HG02571 (cell line): ENCODE data around the gene RAB6B.

ENCODE experiments used
- ATAC-seq: cut with Tn5 transposase; IDR thresholded peaks from one replicate; pipeline ENCODE4 v1.9.1; 2021; ENCODE audit warnings: mild to moderate bottlenecking, moderate library complexity; ENCODE audit not compliant: unreplicated experiment

The RAB6B gene

DNA sequence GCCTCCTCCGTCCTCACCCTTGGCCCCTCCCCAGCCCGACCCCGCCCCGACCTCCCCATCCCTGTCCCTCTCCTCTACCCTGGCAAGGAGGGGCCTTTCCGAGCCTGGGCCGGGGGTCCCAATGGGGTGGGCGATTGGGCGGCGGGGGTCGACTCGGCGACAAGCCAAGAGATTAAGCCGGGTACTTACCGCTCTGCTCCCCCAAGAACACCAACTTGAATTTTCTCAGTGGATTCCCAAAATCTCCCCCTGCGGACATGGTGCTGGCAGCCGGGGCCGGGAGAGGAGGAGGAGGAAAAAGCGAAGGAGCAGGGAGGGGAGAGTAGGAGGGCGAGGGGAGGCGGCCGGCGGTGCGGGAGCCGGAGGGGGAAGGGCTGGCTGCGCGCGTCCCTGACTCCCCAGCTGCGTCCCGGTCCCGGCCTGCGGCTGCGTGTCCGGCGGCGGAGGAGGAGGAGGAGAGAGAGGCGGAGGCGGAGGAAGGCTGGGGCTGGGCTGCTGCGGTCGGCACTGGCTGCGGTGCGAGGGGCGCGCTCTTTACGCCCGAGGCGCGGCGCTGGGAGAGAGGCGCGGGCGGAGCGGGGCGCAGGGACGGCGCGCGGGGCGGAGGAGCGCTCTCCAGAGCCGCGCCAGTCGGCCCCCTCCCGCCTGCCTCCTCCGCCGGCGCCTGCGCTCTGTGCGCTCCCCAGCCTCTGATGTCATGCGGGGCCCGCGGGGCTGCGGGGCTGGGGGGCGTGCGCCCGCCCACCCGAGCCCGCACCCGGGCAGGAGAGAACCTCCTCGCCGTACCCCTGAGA, at the start of gene RAB6B:
TSS of gene RAB6B (minus strand) at position 675 of the 794 bp plus-strand sequence. CDS start at position 259, 416 bp downstream.
- no peak for ATAC-seq

DNA sequence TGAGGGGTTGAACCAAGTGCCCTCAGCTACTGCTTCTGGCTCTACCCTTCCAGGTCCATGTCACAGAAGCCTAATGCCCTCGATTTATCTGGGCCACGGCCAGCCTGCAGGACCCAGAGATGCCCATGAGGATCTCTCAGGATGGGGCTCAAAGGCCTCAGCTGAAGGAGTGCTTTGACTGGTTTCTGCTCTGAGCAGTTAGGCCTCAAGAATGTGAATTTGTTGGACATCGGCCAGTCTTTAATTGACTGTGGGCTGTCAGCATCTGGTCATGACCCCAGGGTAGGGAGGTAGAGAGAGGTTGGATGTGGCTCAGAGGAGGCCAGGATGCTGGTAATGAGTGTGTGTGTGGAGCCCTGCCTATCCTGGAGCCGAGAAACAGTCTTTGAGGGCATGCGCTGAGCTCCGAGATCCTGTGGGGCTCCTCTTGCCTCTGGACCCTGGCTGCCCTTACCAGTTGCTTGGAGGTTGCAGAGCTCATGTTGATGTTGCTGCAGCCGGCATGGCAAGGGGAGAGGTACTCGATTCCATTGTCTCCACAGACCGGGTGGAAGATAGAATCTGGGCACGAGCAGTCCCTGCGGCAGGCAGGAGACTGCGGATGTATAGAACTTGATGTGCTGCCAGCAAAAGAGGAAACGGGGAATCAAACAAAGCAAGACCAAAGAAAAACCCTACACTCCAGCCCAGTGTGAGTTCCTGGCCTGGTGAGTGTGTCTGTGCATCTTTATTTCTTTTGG, 49.1 kb upstream of the RAB6B start:
- ATAC-seq = no peak

DNA sequence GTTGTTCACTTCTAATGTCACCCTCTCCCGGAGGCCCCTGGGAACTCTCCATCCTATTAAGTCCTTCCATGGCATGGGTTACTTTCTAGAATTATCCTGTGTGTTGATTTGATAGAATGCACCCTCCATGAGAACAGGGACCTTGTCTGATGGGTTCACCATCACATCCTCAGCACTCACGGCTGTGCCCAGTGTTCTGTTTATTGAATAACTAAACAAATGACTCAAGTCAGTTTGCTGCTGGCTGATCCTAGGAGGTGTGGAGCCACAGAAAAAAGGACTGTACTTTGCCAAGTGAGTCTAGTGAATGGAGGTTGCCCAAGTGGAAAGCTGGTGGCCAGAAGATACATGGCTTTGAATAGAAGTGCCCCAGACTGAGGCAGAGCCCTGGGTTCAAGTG, 48.5 kb upstream of the RAB6B start:
- ATAC-seq = no peak

DNA sequence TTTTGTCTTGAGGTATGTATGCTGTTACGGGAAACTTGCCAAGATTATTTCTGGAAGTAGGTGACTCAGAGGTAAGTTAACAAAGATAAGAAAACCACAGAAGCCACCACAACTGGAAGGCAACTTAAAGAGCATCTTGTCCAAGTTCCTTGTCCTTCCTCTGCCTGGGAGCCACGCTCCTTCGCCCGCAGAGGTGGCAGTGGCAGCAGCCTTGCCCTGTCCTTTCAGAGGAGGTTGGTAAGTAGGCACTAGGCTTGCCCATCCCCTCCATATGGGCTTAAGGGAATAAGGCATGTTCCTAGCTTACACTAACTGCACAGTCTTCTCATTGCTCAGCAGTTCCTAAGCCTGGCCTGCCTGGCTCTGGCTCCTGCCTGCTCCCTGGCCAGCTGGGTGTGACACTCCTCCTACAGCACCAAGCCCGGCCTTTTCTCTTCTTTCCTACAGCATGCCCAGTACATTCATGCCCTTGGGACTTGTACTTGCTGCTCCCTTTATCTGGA, 48.0 kb upstream of the RAB6B start:
- ATAC-seq = no peak

DNA sequence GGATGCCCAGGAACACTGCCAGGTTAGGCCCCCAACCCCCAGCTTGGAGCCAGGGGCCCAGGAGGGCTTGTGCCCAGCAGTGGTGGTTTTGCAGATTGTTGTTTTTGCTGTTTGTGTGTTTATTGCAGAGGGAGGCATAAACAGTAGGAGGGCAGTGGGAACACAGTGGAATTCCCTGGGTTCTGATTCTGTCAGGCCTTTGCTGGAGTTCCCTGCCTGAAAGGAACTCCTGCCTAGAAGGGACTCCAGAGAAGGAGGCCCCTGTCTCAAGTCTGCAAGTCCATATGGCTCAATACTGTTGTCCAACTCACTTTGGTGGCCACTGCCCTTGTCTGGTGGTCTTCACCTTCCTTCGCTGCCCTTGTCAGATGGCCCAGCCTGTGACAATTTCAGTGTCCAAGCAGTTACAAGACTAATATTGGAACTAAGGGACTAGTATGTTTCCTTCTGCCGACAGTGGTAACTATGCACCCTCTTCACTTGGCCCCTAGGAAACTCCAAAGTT, 47.4 kb upstream of the RAB6B start:
- no peak for ATAC-seq

DNA sequence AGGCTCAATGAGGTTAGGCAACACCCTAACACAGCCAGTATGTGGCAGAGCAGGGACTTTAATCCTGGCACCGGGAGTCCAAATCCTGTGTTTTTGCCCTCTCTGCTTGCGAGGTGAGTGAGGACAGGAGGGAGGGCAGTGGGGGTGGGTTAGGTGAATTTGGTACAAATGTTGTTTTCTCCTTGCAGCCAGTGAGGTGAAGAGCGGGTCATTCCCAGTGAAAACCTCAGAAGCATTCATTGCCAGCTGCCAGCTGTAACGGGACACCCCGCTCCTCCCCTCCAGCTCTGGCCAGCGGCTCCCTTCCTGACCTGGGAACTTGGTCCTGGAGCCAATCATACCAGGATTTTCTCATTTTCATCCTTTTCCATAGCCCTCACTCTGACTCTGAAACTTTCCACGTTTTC, 45.7 kb upstream of the RAB6B start:
- ATAC-seq = no peak

DNA sequence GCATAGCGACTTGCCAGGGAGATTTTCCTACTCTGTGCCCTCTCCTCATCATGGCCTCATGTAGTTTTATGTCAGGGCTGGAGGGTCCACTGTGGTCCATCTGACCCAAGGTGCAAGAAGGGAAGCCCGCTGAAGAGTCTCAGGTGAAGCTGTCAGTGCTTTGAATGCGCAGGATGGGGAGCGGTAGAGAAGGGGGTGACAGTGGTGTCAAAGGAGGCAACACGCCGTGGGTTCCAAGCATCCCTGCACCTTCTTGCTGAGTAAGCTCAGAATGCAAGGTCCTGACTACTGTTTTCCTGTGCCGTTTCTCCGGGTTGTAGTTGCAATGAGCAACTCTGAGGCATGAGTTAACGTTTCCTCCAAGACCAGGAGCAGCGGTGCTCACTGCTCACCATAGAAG, 44.9 kb upstream of the RAB6B start:
- ATAC-seq = no peak

DNA sequence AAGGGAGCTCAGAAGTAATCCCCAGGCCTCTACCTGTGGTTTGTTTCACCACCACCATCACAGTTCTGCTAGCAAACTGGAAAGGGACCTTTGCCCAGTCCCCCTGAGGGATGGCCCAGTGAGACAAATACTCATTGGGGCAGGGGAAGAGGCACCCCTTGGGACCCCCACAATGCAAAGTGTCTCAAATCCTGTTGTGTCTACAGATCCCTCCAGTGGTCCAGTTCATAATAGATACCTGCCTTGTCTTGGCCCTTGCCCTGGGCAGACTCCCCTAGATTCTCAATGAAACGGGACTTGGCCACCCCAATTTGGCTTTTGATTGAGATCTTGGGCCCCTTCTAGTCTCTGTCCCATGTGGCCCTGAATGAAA, 43.8 kb upstream of the RAB6B start:
- ATAC-seq = no peak

DNA sequence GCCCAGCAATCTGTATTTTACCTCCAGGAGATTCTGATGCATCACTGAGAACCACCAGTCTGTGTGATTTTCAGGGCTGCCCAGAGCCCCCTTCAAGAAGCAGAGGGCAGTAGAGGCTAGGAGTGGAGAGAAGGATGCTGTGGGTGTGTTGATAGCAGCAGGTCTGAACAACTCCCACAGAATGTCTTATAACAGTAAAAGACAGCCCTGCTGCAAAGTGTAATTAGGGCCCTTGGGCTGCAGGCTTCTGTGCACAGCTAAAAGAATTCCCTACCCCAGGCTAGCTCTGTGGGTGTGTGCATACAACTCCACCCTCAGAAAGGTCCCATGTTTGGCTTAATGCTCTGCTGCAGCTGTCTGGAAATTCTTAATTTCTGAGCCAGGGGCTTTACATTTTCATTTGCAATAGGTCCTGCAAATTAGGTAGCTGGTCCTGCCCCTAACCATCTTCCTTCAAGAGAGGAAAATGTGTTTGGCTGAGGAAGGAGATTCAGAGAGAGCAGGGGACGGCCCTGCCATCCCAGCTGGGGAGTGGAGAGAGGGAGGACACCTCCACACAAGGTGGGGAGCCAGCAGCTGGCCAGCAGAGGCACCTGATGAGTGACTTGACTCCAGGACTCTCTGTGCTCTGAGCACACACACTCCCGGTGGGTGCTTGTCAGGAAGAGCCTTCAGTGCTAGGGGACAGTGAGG, 43.2 kb upstream of the RAB6B start:
- no peak for ATAC-seq

DNA sequence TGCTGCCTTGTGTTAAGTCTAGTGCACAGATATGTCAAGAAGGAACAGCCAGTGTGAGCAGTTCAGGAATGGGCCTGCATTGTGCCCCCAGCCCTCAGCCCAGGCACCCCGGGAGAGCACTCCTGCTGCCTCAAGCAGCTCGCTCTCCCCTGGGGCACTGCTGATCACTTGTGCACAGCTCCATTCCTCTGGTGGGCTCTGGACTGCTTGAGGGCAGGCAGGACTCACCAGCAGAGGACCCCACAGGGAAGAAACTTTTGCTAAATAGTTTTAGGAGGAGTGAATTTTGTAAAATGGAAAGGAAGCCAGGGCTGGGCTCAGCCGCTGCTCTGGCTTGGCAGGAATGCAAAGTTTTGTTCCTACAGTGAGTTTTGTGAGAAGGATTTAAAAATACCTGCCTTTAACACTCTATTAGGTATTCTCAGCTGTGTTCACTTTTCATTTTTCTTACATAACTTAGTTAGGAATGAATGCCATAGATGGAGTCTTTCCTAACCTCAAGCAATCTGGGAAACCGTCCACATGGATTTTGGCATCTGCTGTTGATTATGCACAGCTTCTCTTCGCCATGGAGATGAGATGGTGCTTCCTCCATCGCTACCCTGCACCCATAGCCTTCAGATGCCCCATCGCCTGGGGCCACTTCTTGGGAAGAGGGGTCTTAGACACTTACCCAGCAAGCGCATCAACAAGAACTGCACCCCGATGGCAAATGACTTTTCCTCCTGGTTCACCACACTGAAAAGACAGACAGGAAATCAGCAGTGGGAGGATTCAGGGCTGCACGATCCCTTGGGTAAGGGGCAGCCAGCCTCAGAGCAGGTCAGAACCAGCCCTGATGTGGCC, 42.3 kb upstream of the RAB6B start:
- no peak for ATAC-seq

DNA sequence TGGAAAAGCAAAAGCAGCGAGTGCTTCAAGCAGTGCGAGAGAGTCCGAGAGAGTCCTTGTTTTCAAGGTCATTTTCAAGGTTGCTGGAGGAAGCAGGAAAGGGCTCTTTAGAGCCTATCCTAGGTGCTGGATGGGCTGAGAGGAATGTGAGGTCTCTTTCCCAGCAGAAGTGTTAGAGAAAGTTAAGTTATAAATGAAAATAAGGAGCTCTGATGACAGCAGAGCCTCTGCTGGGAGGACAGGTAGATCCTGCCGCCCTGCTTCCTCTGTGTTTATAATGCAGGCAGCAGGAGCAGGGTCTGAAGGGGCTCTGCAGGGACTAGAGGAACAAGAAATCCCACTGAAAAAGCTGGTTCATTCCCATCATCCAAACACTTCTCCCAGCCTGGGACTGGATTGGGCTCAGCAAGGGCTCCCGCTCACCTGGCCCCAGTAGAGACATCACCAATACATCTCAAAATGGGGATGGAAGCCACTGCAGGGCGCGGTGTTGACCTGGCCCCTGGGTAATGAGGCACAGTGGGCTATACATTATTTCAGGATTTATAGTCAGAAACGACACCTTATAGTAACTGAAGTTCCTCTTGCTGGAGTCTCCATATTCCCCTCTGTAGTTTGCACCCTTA, 41.5 kb upstream of the RAB6B start:
- no peak for ATAC-seq

DNA sequence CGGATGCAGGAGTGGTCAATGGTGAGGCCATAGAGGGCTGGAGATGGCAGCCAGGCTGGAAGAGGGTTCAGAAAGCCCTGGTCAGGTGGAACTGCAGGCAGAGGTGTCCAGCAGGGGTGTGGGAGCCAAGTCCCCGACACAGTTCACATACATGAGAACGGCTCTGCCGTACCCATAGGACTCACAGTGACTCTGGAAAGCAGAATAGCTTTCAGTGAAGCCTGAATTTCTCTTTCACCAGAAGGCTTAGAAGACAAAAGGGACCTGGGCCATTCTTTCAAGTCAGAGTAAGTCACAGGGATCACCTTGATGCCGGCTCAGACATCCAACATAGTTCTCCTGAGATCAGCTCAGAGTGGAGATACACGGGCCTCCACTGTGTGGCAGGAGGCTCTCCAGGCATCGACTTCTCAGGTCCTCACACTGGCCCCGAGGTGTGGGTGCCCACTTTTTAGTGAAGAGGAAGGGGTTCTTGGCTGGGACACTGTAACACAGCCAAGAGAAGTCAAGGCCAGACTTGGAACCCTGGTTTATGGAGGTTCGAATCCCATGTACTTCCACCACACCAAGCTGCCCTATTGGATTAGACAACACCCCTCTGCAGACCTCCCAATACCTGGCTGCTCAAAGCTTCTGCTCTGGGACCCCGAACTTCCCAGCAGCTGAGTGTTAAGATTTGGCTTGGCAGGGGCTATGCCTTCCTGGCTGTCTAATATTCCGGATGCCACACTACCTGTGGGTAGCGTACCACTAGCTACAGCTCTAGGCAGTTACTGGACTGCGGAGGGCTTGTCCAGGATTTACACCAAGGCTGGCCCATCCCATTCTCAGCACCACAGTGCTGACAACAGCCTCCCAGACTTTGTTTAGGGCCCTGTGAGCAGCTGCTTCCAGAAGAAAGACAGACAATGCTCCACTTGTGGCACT, 40.4 kb upstream of the RAB6B start:
- ATAC-seq = no peak

DNA sequence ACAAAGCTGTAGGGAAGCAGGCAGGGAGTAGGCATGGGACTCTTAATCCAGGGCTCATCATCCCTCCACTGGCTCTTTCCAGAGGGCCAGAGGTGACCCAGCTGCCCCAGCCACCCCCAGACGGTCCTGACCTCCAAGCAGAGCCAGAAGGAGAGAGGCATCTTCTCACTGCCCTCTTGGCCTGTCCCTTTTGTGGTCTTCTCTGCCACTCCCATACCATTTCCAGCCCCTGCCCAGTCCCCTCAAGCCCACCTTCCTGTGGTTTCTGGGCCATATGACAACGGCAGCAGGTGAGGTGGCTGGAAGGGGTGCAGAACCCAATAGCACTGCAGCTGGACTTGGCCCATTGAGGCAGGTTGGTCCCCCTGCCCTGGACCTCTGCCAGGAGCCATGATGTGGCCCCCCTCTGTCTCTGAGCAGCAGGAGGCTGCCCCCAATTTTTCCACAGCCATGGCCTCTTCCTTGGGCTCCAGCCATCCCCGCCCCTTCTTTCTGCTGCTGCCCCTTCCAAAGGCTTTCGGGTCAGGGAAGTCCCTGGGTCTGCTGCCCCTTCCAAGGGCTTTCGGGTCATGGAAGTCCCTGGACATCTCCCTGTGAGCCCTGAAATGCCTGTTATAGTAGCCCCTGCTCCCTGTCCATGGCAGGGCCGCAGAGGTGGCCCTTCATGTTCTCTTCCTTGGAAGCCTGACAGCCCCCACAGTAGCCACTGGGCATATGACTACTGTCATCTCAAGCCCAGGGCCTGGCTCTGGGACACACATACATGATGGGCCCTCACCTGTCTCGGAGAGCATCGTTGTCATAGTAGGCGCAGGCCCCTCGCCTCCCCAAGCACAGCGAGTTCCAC, 39.5 kb upstream of the RAB6B start:
- no peak for ATAC-seq

DNA sequence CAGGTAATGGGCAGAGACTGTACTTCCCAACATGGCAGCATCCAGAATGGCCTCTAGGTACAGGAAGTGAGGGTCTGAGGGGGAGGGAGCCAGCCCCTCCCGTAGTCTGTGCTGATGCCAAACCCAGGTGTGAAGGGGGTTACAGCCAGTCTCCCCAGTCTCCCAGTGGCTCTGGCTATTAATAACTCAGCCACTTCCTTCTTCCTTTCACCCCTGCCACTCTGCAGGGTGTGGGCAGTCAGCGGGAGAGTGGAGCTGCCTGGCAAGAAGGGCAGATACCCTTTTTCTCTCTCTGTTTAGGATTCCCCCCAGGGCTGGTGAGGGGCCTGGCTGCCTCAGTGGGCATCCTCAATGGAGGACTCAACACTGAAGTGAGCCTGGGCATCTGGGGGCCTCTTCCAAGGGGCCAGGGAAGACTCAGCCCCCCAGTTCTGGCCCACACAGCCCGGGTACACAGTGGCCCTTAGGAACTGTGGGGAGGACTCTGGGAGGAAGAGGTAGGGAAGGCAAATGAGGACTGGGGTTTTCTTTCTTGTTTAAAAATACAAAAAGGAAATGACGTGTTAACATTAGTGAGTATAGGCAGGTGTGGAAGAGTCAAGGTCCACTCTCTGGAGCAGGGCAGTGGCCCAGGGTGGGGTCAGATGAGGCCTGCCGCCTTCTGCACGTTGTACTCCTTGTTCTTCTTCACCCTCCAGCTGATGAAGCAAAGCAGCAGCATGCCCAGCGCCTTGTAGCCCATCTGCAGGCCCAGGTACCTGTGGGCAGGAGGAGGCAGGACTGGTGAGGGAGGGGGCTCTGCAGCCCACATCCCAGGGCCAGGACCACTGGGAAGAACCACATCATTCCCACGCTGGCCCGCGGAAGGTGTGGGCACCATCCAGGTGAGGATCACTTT, 38.6 kb upstream of the RAB6B start:
- no peak for ATAC-seq

DNA sequence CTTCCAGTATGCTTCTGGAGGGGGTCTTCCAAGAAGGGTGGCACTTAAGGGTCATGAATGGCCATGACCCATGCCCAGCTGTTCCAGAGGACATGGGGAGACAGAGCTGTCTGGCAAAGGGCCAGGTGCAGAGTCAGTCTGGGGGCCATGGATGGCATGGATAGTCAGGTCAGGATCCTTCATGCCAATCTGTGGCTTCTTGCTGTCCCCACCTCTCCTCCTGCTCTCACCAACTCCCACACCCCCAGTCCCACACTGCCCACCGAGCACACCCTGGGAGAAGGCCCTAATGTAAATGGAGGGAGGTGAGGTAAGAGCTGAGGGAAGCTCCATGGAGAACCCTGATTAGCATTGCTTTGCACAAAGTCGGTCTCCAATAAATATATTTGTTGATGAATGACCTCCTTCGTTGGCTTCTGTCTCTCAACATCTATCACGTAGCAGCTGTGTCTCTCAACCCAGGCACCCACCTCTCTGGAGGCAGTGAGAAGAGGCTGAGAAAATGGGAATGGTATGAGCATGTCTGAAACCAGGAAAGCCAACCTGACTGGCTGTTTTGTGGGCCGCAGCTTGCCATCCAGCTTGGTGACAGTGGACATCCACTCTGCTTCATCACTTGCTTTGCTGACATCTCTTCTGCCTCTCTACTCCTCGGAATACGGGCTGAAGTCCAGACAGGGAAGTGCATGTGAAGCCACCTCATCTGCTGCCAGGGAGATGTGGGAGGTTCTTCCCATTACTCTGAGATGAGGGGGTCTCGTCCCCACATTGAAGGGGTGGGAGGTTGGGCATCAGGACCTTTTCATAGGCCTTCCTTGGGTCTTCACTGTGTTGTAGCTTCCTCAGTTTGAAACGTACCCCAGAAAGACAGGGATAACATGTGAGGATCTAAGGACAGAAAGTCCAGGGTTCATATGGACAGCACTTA, 37.7 kb upstream of the RAB6B start:
- ATAC-seq = no peak

DNA sequence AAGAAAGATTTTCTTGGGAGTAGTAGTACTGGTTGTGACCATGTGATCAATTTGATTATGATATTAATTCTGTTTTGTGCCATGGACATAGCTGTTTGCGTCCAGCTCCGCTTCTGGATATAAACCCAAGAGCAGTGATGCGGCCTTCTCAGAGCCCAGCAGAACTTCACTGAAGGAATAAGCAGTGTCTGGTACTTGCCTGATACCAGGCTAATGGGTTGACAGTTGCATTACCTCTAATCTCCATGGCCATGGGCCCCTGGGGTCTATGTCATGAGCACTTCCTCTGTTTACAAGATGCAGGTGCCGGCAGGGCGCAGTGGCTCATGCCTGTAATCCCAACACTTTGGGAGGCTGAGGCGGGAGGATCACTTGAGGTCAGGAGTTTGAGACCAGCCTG, 36.3 kb upstream of the RAB6B start:
- ATAC-seq = no peak
